ENCODE measurements around the gene C9orf72.

GRCh38 chr9:27504259-27504658 is 69.0 kb downstream of the C9orf72 start:
- TF ChIP-seq CTCF (IDR thresholded peaks at IDR 0.05; ENCODE audit: insufficient read depth, low read length, poor library complexity, severe bottlenecking) (no peak), EZH2phosphoT487 (conservative IDR thresholded peaks at IDR 0.05; ENCODE audit: low read length) (no peak)
